Ishikawa (cell line): ENCODE measurements around the gene LILRB1.

ENCODE experiments used
- CEBPB ChIP-seq: IDR thresholded peaks from 2 replicates; pipeline ENCODE4 v1.6.1; 2012
- EGR1 ChIP-seq: IDR thresholded peaks from 2 replicates; pipeline ENCODE4 v1.6.1; 2012
- EP300 ChIP-seq: IDR thresholded peaks from 2 replicates; pipeline ENCODE4 v1.6.1; 2012; ENCODE audit warnings: borderline replicate concordance
- FOXM1 ChIP-seq: IDR thresholded peaks from 2 replicates; pipeline ENCODE4 v1.6.1; 2012; ENCODE audit warnings: low read depth, borderline replicate concordance
- MAX ChIP-seq: IDR thresholded peaks from 2 replicates; pipeline ENCODE4 v1.6.1; 2012
- RAD21 ChIP-seq: IDR thresholded peaks from 2 replicates; pipeline ENCODE4 v1.6.1; 2012; ENCODE audit warnings: low read depth
- REST ChIP-seq: IDR thresholded peaks from 2 replicates; pipeline ENCODE4 v1.6.1; 2012; ENCODE audit warnings: low read depth, mild to moderate bottlenecking
- TAF1 ChIP-seq: IDR thresholded peaks from 2 replicates; pipeline ENCODE4 v1.6.1; 2012; ENCODE audit warnings: low read depth, mild to moderate bottlenecking
- TCF12 ChIP-seq: IDR thresholded peaks from 2 replicates; pipeline ENCODE4 v1.6.1; 2012; ENCODE audit warnings: low read depth
- TEAD4 ChIP-seq: IDR thresholded peaks from 2 replicates; pipeline ENCODE4 v1.6.1; 2012
- USF1 ChIP-seq: IDR thresholded peaks from 2 replicates; pipeline ENCODE4 v1.6.1; 2012
- YY1 ChIP-seq: IDR thresholded peaks from 2 replicates; pipeline ENCODE4 v1.6.1; 2012; ENCODE audit warnings: low read depth
- ZBTB7A ChIP-seq: IDR thresholded peaks from 2 replicates; pipeline ENCODE4 v1.6.1; 2012; ENCODE audit warnings: low read depth

- TF ChIP-seq TAF1 (no peak), EP300 (no peak), REST (no peak), RAD21 (no peak), CEBPB (no peak), ZBTB7A (no peak), TEAD4 (no peak), YY1 (no peak), EGR1 (no peak), FOXM1 (no peak), MAX (no peak), TCF12 (no peak), USF1 (no peak)
Observed at GRCh38 chr19:54607785-54608150, 22.5 kb upstream of the LILRB1 start.
